CD4-positive, alpha-beta T cell treated with Interleukin-12 subunit alpha and Interleukin-12 subunit beta, for 1 hour (primary cell): Measurements from ENCODE around the gene SAMSN1.
"Not testable (repeated sequence)": the region's sequence is repeated elsewhere in the genome, so short reads cannot be mapped to it uniquely, and the experiment has no call there.

ENCODE experiments used
- DNase-seq: peaks from one replicate; pipeline ENCODE4 v3.0.0-alpha.2; 2020

SAMSN1 gene

DNA sequence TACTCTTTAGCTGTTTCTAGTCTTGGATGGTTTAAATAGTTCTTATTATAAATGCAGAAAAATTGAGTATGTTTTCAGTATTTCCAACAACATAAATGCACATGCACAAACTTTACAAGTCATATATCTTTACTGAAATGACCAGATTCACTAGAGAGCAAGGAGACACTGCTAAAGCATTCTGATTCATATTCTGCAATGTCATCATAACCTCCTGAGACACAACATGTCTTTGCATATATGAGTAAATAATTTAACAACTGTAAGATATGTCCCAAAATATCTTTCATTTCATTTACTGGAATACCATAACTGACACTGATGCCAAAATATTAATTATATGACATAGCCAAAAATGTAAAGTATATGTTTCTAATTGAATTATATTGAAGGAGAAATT, 16.8 kb upstream of the SAMSN1 start:
- no peak for DNase-seq

DNA sequence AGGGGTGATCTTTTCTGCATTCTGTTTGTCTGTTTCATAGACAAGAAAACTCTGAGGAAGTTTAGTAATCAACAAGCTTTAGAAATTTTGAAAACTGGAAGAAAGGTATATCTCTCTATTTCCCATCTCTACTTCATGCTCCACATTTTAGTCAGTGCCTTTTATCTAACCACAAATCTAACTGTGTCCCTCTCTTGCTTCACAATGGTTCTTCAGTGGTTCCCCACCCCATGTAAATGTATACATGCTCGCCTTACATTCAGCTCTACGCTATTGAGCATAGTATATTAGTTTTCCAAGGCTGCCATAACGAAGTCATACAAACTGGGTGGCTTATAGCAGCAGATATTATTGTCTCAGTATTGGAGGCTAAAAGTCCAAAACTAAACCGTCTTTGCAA, 14.4 kb upstream of the SAMSN1 start:
- DNase-seq: no peak

DNA sequence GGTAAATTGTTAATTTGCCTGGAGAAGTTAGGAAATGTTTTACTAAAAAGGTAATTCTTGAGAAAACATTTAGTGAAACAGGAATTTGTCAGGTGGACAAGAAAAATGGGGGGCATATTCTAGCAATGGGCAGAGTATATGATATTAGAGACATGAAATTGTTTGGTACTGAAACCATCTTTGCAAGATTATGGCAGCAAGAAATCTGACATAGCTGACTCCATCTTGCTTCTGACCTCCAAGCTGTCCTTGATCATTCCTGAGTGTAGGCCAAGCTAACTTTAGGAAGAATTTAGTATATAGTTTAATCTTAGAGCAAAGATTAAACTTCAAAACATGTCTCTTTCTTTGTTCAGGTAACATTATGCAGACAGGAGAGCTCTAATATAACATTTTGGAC, 14.0 kb upstream of the SAMSN1 start:
- no peak for DNase-seq

DNA sequence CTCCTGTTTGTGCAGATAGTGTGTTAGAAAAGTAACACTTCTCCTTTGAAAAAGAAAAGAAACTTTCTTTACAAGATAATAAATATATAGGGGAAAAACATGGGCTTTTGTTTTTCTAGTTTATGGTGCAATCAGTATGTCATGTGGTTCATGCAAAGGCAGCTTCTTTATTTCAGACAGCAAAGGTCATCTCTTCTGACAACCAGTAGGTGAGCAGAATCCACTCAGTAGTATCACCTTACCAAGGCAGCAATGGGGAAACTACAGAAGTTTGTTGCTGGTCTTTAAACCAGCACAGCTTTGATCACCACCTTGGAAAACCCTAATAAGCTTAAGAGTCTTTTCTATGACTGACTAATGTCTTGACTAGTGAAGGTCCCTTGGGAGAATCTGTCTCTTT, 13.0 kb upstream of the SAMSN1 start:
- DNase-seq: no peak

DNA sequence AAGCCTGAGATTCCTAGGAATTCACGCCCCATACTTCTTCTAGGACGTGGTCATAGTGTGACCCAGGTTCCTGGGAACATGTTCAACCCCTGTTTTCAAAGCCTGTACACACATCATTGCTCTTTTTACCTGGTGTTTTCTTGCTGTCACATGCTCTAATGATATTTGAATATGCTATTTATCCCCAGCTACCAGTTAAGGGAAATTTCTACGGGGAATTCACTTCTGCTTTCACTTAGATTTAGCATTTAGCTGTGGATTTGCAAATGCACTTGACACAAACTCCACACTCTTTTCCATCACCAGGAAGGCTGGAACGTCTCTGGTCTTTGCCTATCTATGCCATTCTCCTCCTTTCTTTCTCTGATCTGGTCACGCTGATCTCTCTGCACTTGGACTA, 11.3 kb upstream of the SAMSN1 start:
- DNase-seq: no peak

DNA sequence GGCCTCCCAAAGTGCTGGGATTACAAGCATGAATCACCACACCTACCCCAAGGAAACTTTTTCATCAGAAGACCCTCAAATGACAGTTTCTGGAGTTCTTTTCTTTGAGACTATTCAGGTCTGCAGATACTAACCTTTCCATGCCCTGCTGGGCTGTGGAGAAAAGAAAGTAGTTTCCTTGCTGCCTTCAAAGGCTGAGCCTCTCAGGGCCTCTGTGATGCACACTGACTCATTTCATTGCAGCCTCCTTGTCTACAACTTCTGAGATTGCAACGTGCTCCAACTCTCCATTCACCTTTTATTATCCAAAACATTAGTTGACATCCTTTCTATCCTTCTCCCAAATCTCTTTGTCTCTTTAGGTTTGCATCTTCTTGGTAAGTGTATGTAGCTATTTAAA, 8.8 kb upstream of the SAMSN1 start:
- DNase-seq: no peak

DNA sequence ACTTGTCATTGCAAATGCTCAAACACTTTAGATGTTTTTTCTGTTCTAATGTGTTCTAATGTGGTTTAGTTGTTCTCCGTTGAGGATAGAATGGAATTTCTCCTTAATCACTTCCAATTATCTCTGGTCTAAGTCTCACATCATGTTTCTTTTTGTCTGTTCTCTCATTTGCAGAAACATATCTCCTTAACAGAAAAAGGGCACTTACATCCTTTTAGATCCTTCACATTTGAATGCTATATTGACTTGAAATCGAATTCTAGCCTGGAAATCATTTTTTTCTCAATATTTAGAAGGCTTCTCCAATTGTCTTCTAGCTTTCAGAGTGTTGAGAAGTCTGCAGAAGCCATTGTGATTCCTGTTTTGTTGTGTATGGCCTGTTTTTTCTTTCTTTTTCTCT, 7.3 kb upstream of the SAMSN1 start:
- DNase-seq: no peak

DNA sequence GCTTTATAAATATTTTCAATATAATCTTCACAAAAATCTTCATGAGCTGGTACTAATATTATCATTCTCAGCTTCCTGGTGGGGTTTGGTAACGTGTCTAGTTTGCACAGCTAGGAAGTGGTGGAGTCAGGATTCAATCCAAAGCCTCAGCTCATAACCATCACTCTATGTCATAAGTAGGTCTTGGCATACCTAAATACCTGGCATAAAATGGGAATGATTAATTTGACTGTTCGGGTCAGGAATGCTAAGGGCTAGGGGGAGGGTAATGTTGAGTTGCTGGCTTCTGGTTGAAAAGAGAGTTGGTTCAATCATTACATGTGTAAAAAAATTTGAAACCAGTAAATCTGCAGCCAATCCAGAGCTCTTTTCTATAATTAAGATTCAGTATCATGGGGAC, 5.6 kb upstream of the SAMSN1 start:
- no peak for DNase-seq

DNA sequence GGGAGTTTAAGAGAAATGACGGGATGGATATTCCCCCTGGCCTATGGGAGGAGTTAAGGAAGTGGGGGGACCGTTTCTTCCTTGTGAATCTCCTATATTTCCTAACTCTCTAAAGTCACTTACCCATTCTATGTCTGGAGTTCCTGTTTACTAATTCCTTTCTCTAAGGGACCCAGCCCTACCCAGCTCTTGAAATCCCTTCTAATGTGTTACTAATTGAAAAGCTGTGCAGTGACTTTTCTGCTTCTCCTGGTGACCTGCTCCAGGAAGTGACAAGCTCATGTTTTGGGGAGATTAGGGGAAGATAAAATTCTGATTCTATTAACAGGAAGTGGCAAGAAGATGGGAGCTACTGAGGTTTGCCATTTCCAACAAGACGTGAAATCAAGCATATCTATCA, 4.0 kb upstream of the SAMSN1 start:
- peak; percentile 52 for DNase-seq

DNA sequence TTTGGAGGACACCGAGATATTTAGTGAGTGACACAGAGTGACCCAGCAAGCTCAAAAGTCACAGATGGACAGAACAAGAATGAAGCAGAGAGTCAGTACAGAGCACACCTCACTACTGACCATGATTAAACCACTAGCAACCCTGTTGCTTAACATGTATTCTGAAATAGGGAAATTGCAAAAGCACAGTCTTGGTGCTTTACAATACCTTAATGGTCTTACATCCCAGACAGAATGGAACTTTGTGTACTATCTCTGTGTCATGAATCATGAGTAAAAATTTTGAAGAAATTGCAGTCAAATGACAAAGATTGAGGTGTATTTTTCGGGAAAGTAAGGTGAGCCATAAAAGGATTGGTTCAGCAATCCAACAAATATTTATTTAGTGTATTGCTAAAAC, 2.7 kb upstream of the SAMSN1 start:
- DNase-seq: no peak

DNA sequence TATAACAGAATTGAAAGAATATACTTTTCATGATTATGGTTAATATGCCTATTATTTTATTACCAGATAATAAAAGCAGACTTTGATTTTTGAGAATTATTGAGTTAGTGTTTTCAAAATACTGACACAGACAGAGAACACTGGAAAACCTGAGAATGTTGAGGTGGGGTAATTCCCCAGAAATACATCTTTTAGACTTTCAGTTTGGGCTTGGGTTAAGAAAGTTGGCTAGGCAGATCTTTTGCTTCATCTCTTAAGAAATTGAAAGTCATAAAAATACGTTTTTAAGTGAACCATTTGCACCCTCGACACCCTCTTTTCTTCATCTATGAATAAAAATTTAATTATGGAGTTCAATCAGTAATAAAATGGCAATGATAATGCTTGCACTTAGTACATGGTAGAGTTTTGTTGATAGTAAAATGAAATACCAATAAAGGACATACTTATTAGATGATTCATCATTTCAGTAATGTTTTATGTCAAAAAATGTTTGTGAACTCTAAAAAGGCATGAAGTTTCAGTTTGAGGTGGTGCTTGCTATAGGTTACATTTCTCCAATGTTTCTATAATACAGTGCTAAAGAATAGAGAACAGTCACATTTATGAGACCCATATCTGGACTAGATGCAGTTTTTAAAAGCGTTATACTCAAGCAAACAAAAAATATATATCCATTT, 1.9 kb upstream of the SAMSN1 start:
- DNase-seq: peak; percentile 50

DNA sequence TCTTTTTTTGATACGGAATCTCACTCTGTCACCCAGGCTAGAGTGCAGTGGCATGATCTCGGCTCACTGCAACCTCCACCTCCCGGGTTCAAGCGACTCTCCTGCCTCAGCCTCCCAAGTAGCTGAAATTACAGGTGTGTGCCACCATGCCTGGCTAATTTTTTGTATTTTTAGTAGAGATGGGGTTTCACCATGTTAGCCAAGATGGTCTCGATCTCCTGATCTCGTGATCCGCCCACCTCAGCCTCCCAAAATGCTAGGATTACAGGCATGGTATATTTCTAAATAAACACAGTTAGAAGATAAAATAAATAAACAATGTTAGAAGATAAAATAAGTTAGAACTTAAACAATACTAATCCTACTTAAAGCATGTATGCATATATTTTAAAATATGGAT, 604 bp upstream of the SAMSN1 start:
- not testable (repeated sequence) for DNase-seq

DNA sequence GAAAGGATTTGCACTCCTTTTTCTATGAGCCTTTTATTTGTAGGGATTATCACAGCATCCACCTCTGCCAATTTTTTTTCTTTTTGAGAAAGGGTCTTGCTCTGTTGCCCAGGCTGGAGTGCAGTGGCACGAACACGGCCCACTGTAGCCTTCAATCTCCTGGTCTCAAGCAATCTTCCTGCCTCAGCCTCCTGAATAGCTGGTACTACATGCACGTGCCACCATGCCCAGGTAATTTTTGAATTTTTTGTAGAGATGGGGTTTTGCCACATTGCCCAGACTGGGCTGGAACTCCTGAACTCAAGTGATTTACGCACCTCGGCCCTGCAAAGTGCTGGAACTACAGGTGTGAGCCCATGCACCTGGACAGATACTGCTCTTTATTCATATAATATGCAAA, 2.1 kb downstream of the SAMSN1 start:
- DNase-seq: no peak

DNA sequence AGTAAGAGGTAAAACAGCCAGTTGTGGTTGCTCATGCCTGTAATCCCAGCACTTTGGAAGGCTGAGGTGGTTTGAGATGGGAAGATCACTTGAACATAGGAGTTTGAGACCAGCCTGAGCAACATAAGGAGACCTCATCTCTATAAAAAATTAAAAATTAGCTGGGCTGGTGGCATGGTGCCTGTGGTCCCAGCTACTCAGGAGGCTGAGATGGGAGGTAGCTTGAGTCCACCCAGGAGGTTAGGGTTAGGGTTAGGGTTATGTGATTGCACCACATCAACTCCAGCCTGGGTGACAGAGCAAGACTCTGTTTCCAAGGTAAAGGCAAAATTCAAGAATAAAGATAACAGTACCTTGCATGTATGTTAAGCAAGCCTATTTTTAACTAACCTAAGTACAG, 3.5 kb downstream of the SAMSN1 start:
- DNase-seq: no peak

DNA sequence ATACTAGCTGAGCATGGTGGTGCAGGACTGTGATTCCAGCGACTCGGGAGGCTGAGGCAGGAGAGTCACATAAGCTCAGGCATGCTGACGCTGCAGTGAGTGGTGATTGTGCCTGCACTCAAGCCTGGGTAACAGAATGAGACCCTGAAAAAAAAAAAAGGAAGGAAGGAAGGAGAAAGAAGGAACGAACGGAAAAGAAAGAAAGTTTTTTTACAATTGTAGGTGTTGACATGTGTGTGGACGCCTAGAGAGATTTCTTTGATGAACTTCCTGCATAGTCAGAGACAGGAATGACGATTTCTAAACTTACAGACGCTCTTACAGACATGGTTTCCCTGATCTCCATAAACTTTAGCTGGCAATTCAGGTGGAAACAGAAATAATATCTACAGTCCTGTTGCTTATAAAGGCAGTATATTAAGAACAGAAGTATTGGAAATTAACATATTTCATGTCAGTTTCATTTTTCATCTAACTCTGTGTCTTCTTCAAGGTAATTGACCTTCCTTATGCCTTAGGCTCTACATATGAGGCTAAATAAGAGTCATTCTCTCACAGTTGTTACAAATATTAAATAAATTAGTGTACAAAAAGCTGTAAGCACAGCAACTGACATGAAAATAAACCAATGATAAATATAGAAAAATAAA, 4.1 kb downstream of the SAMSN1 start:
- DNase-seq: peak; percentile 55

DNA sequence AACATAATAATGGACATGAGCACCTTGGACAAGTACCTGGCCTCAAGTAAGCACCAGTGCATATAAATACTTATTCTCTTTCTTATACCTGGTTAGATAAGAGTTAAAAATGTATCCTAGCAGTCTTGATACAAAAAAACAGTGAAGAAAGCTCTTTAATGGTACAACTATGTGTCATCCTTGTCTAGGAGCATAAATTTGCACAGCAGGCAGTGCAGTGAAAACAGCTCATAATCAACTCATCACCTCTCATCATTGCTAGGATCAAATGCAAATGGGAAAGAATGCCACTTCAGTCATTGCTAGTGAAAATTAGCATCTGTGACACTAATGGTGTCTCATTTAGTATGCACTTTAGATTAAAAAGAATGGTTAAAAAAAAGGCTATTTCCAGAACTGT, 7.6 kb downstream of the SAMSN1 start:
- no peak for DNase-seq

DNA sequence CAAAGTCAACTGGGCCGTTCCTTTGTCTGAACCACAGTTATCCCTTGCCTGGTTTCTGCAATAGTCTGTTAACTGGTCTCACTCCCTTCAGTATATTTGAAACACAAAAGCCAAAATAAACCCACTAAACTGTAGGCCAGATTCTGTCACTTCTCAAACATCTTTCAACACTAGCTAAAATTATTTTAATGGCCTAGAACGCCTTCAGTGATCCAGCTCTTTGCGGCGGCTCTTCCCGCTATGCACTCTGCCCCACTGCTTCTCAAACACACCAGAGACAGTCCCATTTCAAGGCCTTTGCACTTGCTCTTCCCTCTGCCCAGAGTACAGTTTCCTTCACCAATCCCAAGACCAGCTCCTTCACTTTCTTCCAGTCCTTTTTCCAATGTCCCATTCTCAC, 9.2 kb downstream of the SAMSN1 start:
- no peak for DNase-seq

DNA sequence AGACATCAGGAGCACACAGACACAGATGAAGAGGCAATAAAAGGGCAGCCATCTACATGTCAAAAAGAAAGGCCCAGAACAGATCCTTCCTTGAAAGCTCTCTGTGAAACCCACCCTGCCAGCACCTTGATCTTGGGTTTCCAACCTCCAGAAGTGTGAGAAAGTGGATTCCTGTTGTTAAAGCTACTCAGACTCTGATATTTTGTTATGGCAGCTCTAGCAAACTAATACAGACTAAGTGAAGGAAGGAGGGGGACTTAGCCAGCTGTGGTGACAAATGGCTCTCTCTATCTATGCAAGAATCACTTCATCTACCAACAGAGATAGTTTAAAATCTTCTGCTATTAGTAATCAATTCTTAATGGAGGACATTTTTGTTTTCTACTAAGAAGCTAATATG, 10.4 kb downstream of the SAMSN1 start:
- DNase-seq: no peak

DNA sequence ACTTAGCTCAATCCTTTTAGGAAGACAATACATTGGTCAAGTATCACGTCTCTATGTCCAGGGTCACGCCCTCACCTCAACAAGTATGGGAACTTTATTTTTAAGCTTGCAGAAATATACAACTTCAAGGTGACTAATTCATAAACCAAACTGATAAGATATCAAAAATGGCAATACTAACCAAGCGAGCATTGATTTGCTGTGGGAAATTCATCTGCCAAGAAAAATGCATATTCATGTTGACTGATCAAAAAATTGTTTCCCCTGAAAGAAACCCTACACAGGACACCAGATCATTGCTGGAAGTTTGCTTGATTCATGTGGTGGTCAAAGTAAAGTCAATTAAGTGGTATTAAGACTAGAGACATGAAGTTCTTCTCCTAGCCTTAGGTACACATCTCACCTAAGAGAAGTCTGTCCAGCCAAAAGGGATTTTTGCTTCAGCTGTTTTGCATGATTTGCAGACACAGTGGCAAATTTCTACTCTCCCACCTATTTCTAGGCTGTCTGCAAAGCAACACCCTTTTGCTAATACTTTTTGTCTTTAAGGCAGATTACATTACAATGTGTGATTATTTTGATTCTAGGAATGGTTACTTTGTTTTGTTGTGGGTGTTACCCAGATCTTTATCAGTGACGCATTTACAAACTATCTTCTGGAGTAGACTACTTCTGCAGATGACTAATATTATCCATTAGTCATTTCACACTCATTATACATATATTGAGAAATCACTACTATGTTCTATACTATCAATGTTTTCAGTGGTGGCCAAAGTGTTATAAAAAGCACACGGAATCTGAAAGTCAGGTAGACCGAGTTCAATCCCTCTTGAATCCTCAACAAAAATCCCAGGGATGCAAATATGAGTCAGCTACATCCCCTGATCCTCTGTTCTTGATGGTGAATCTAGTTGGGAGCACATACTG, 12.4 kb downstream of the SAMSN1 start:
- peak; percentile 82 for DNase-seq

DNA sequence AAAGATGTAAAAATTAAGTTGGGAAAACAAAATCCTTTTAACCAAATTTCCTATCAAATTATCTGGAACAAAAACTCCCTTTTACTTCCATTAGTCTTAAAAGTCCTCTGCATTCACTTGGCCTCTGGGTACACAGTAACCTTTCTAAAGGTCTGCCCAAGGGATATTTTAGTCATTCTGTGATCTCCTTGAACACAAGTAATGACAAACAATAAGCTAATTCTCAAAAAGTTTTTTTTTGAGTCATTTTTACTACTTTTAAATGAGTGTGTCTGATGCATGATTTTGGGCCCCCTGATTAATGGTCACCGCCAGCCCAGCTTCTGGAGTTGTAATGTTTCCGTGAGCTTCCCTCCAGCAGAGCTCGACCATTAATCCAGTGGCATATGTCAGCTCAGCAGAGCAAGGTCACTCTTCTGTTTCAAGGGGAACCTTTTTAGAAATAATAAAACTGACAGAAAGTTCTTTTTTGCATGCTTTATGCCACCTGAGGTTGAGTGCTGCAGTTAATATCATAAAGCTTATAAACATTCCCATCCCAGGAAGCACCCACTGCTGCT, 14.3 kb downstream of the SAMSN1 start:
- DNase-seq: no peak

DNA sequence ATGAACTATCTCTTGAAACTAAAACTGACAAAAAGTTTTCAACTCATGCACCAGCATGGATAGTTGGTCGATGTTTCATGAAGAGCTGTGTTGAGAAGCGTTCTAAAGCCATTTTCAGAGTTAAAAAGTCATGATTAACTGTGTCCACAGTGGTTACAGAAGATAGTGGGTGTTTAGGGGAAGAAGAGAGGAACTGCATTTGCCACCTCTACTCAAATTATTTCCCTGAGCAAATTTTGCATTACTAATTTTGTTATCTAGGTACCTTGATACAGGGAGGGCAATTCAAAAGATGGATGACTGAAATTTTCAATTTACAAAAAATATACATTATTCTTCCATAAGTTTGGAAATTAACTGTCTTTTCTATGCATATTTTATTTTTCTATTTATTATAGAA, 15.5 kb downstream of the SAMSN1 start:
- no peak for DNase-seq

DNA sequence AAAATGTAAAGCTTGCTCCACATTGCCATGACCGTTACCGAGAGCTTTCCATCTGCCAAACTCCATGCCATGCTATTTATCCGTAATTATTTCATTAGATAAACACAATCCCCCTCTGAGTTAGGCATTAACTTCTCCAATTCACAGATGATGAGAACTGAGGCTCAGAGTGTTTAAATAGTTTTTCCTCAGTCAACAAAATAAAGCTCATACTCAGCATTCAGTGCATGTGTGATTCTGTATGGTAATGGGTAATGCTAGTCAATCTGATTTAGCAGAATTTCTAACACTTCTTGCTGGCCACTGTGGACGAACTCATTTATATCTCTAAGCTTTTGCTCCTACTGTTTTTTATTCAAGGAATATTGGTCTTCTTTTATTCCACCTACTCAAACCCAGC, 17.3 kb downstream of the SAMSN1 start:
- no peak for DNase-seq
